Measurements from ENCODE around the gene KMT2B.

KMT2B gene

GRCh38 chr19:35727053-35727955 is 9.5 kb downstream of the KMT2B start:
- no peak for DNase-seq (ENCODE audit: low spot score)

- no peak for DNase-seq (ENCODE audit: low spot score)
These were observed 10.3 kb downstream of the KMT2B start for GRCh38 chr19:35727956-35728706.

GRCh38 chr19:35729021-35729420 is 11.2 kb downstream of the KMT2B start:
- DNase-seq (ENCODE audit: low spot score), result no peak

GRCh38 chr19:35729763-35730162 is 12.0 kb downstream of the KMT2B start:
- no peak for DNase-seq (ENCODE audit: low spot score)

GRCh38 chr19:35730326-35730725 is 12.5 kb downstream of the KMT2B start:
- no peak for DNase-seq (ENCODE audit: low spot score)

GRCh38 chr19:35731353-35731752 is 13.6 kb downstream of the KMT2B start:
- no peak for DNase-seq (ENCODE audit: low spot score)

GRCh38 chr19:35731779-35732405 is 14.1 kb downstream of the KMT2B start:
- no peak for DNase-seq (ENCODE audit: low spot score)

GRCh38 chr19:35732540-35733179 is 14.9 kb downstream of the KMT2B start:
- no peak for DNase-seq (ENCODE audit: low spot score)

- DNase-seq (ENCODE audit: low spot score), result no peak
These were observed 15.7 kb downstream of the KMT2B start for GRCh38 chr19:35733180-35734125.

GRCh38 chr19:35734273-35734672 is 16.5 kb downstream of the KMT2B start:
- DNase-seq (ENCODE audit: low spot score), result no peak

GRCh38 chr19:35734889-35735288 is 17.1 kb downstream of the KMT2B start:
- no peak for DNase-seq (ENCODE audit: low spot score)

- DNase-seq (ENCODE audit: low spot score), result no peak
These were observed 19.4 kb downstream of the KMT2B start for GRCh38 chr19:35736913-35737886.

GRCh38 chr19:35738021-35738886 is 20.5 kb downstream of the KMT2B start:
- no peak for DNase-seq (ENCODE audit: low spot score)

GRCh38 chr19:35738887-35739229 is 21.1 kb downstream of the KMT2B start:
- no peak for DNase-seq (ENCODE audit: low spot score)

- DNase-seq (ENCODE audit: low spot score), result no peak
These were observed 21.7 kb downstream of the KMT2B start for GRCh38 chr19:35739275-35740107.

GRCh38 chr19:35740108-35740422 is 22.3 kb downstream of the KMT2B start:
- DNase-seq (ENCODE audit: low spot score), result no peak

- DNase-seq (ENCODE audit: low spot score), result peak; percentile 98
These were observed 22.8 kb downstream of the KMT2B start for GRCh38 chr19:35740423-35741202.

- no peak for DNase-seq (ENCODE audit: low spot score)
These were observed 23.4 kb downstream of the KMT2B start for GRCh38 chr19:35741203-35741515.
